T-helper 2 cell treated with Interferon-gamma antibody and Interleukin-4, amounts not matched to agents 5 μg/mL and 100 μg/mL, for 36 hours (primary cell): ENCODE results near the gene ASTN2.

Experiments
- DNase-seq: peaks from one replicate; pipeline ENCODE4 v3.0.0; 2021; ENCODE audit warnings: low spot score
- H3K27ac Mint-ChIP-seq: one replicate; pipeline ENCODE4 v1.8.0; 2021; ENCODE audit warnings: mild to moderate bottlenecking, mixed read lengths
- H3K27me3 Mint-ChIP-seq: one replicate; pipeline ENCODE4 v1.8.0; 2021; ENCODE audit warnings: low read depth, mixed read lengths
- H3K36me3 Mint-ChIP-seq: one replicate; pipeline ENCODE4 v1.8.0; 2021; ENCODE audit warnings: low read depth, mixed read lengths
- H3K4me1 Mint-ChIP-seq: one replicate; pipeline ENCODE4 v1.8.0; 2021; ENCODE audit warnings: low read depth, mixed read lengths
- H3K4me3 Mint-ChIP-seq: one replicate; pipeline ENCODE4 v1.8.0; 2022; ENCODE audit warnings: mild to moderate bottlenecking, moderate library complexity, mixed read lengths
- H3K9me3 Mint-ChIP-seq: one replicate; pipeline ENCODE4 v1.8.0; 2021; ENCODE audit warnings: mixed read lengths

Gene ASTN2

DNA sequence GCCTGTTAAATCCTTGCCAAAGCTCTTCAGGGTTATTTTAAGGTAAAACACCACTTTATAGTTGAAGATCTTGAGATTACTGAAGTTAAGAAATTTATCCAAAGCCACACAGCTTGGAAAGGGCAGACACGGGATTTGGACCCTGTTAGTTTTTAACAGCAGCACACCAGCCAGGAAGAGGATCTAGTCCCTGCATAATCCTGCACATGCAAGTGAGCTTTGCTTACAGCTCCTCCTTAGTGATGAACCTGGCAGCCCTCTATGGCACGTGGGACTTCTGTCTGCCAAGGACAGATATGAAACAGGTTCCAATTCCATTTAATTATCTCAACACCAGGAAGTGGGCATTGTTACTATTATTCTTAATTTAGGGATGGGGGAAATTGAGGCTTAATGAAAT is 619.0 kb downstream of the ASTN2 start:
- no peaks in the 10 kb centered on the region for H3K27me3 Mint-ChIP-seq
- no peak for DNase-seq
- H3K4me3 Mint-ChIP-seq: no peak overlapping the region
- no peak overlapping the region for H3K27ac Mint-ChIP-seq
- no peaks in the 10 kb centered on the region for H3K9me3 Mint-ChIP-seq
- no peaks in the 10 kb centered on the region for H3K36me3 Mint-ChIP-seq
- H3K4me1 Mint-ChIP-seq: no peaks in the 10 kb centered on the region

DNA sequence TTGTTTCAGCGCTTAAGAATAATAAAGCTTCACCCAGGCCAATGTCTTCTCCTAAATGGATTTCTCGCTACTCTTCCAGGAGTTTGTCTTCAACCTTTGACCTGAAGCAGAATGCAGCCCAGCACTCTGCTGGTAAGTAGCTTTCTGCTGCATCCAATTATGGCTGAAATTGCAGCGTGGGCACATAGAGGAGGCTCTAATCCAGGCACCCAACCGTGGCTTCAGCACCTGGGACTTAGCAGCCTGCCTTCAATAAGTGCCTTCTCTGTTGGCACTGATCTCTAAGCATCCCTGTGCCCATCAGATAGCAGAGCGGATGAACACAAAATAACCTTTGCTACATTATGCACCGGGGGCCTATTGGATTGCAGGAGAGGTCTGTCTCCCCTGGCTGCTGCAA is 622.6 kb downstream of the ASTN2 start:
- no peak overlapping the region for H3K4me3 Mint-ChIP-seq
- DNase-seq: no peak
- no peak overlapping the region for H3K27ac Mint-ChIP-seq
- no peaks in the 10 kb centered on the region for H3K27me3 Mint-ChIP-seq
- H3K36me3 Mint-ChIP-seq: no peaks in the 10 kb centered on the region
- H3K4me1 Mint-ChIP-seq: no peaks in the 10 kb centered on the region
- H3K9me3 Mint-ChIP-seq: no peaks in the 10 kb centered on the region

- H3K27me3 Mint-ChIP-seq: no peaks in the 10 kb centered on the region
- no peak for DNase-seq
- H3K4me3 Mint-ChIP-seq: no peak overlapping the region
- H3K9me3 Mint-ChIP-seq: no peaks in the 10 kb centered on the region
- no peaks in the 10 kb centered on the region for H3K4me1 Mint-ChIP-seq
- H3K36me3 Mint-ChIP-seq: no peaks in the 10 kb centered on the region
- no peak overlapping the region for H3K27ac Mint-ChIP-seq
These were observed 623.5 kb downstream of the ASTN2 start for GRCh38 chr9:116791326-116791725.

GRCh38 chr9:116789081-116789480 is 625.8 kb downstream of the ASTN2 start:
- Mint-ChIP-seq H3K36me3 (no peaks in the 10 kb centered on the region), H3K4me1 (no peaks in the 10 kb centered on the region), H3K9me3 (no peaks in the 10 kb centered on the region), H3K27me3 (no peaks in the 10 kb centered on the region), H3K27ac (no peak overlapping the region), H3K4me3 (no peak overlapping the region)
- DNase-seq: no peak

DNA sequence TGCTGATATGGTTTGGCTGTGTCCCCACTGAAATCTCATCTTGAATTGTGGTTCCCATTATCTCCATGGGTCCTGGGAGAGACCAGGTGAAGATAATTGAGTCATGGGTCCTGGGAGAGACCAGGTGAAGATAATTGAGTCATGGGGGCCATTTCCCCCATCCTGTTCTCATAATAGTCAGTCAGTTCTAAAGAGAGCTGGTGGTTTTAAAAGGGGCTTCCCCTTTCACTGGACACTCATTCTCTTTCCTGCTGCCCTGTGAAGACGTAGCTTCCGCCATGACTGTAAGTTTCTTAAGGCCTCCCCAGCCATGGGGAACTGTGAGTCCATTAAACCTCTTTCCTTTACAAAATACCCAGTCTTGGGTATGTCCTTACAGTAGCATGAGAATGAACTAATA is 628.1 kb downstream of the ASTN2 start:
- Mint-ChIP-seq H3K4me1 (no peaks in the 10 kb centered on the region), H3K9me3 (no peaks in the 10 kb centered on the region), H3K27ac (no peak overlapping the region), H3K36me3 (no peaks in the 10 kb centered on the region), H3K4me3 (no peak overlapping the region), H3K27me3 (no peaks in the 10 kb centered on the region)
- DNase-seq: no peak

- H3K27ac Mint-ChIP-seq: no peak overlapping the region
- DNase-seq: no peak
- H3K9me3 Mint-ChIP-seq: no peaks in the 10 kb centered on the region
- no peak overlapping the region for H3K4me3 Mint-ChIP-seq
- no peaks in the 10 kb centered on the region for H3K27me3 Mint-ChIP-seq
- H3K36me3 Mint-ChIP-seq: no peaks in the 10 kb centered on the region
- no peaks in the 10 kb centered on the region for H3K4me1 Mint-ChIP-seq
These were observed 637.7 kb downstream of the ASTN2 start for GRCh38 chr9:116777116-116777515.

GRCh38 chr9:116774421-116775180 is 640.3 kb downstream of the ASTN2 start:
- H3K4me1 Mint-ChIP-seq: no peaks in the 10 kb centered on the region
- no peaks in the 10 kb centered on the region for H3K36me3 Mint-ChIP-seq
- H3K9me3 Mint-ChIP-seq: no peaks in the 10 kb centered on the region
- no peak overlapping the region for H3K27ac Mint-ChIP-seq
- DNase-seq: no peak
- no peaks in the 10 kb centered on the region for H3K27me3 Mint-ChIP-seq
- no peak overlapping the region for H3K4me3 Mint-ChIP-seq

- Mint-ChIP-seq H3K36me3 (no peaks in the 10 kb centered on the region), H3K27me3 (no peaks in the 10 kb centered on the region), H3K9me3 (no peaks in the 10 kb centered on the region), H3K27ac (no peak overlapping the region), H3K4me1 (no peaks in the 10 kb centered on the region), H3K4me3 (no peak overlapping the region)
- no peak for DNase-seq
These were observed 647.6 kb downstream of the ASTN2 start for GRCh38 chr9:116767219-116767618.

GRCh38 chr9:116765011-116765410 is 649.8 kb downstream of the ASTN2 start:
- no peak overlapping the region for H3K27ac Mint-ChIP-seq
- no peaks in the 10 kb centered on the region for H3K27me3 Mint-ChIP-seq
- H3K4me1 Mint-ChIP-seq: no peaks in the 10 kb centered on the region
- H3K36me3 Mint-ChIP-seq: no peaks in the 10 kb centered on the region
- no peak overlapping the region for H3K4me3 Mint-ChIP-seq
- H3K9me3 Mint-ChIP-seq: no peaks in the 10 kb centered on the region
- no peak for DNase-seq

- Mint-ChIP-seq H3K27ac (no peak overlapping the region), H3K4me1 (no peaks in the 10 kb centered on the region), H3K27me3 (no peaks in the 10 kb centered on the region), H3K36me3 (no peaks in the 10 kb centered on the region), H3K4me3 (no peak overlapping the region), H3K9me3 (no peaks in the 10 kb centered on the region)
- DNase-seq: no peak
These were observed 651.1 kb downstream of the ASTN2 start for GRCh38 chr9:116763770-116764169.

DNA sequence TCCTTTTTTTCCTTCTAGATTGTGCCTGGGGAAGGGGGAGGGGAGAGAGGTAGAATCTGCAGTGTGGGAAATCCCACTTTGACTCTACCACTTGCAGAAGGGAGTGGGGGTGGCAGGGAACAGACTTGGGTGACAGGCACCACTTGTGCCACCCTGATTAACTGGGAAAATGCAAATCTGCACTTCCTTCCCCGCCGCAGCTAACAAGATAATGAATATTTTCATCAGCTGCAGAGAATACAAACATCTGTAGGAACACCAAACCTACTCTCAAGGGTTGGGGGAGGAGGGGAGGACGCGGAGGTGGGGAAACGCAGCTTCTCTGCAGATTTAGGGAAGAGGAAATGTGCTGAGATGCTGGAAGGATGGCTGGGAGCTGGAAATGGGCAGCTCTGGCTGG is 654.2 kb downstream of the ASTN2 start:
- no peaks in the 10 kb centered on the region for H3K36me3 Mint-ChIP-seq
- no peaks in the 10 kb centered on the region for H3K4me1 Mint-ChIP-seq
- no peak for DNase-seq
- H3K4me3 Mint-ChIP-seq: no peak overlapping the region
- no peak overlapping the region for H3K27ac Mint-ChIP-seq
- H3K9me3 Mint-ChIP-seq: no peaks in the 10 kb centered on the region
- H3K27me3 Mint-ChIP-seq: no peaks in the 10 kb centered on the region

DNA sequence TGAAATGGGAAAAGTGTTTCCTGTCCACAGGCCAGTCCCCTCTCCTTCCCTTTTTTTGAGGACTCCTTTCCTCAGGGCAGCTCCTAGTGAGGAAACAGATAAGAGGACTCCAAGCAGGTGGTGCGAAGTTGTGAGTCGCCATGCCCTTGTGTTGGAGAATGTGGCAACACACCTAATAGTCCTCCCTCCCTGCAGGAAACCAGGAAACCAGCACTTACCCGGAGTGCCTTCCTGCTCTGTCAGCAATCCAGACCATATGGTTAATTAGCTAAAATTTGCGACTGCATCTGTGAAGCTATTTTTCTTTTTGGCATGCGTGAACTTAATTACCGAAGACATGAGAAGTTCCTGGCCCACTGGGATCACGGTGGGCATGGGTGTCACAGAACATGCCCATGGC is 657.8 kb downstream of the ASTN2 start:
- DNase-seq: no peak
- no peak overlapping the region for H3K4me3 Mint-ChIP-seq
- no peaks in the 10 kb centered on the region for H3K27me3 Mint-ChIP-seq
- no peak overlapping the region for H3K27ac Mint-ChIP-seq
- H3K9me3 Mint-ChIP-seq: no peaks in the 10 kb centered on the region
- H3K36me3 Mint-ChIP-seq: no peaks in the 10 kb centered on the region
- H3K4me1 Mint-ChIP-seq: no peaks in the 10 kb centered on the region

GRCh38 chr9:116753389-116753788 is 661.5 kb downstream of the ASTN2 start:
- DNase-seq: no peak
- Mint-ChIP-seq H3K9me3 (no peaks in the 10 kb centered on the region), H3K4me3 (no peak overlapping the region), H3K4me1 (no peaks in the 10 kb centered on the region), H3K27ac (no peak overlapping the region), H3K27me3 (no peaks in the 10 kb centered on the region), H3K36me3 (no peaks in the 10 kb centered on the region)

GRCh38 chr9:116750510-116750909 is 664.3 kb downstream of the ASTN2 start:
- H3K4me1 Mint-ChIP-seq: no peaks in the 10 kb centered on the region
- H3K27me3 Mint-ChIP-seq: no peaks in the 10 kb centered on the region
- H3K9me3 Mint-ChIP-seq: no peaks in the 10 kb centered on the region
- DNase-seq: no peak
- H3K36me3 Mint-ChIP-seq: no peaks in the 10 kb centered on the region
- H3K27ac Mint-ChIP-seq: no peak overlapping the region
- no peak overlapping the region for H3K4me3 Mint-ChIP-seq

- DNase-seq: no peak
- H3K9me3 Mint-ChIP-seq: no peaks in the 10 kb centered on the region
- no peak overlapping the region for H3K4me3 Mint-ChIP-seq
- H3K4me1 Mint-ChIP-seq: no peaks in the 10 kb centered on the region
- no peaks in the 10 kb centered on the region for H3K27me3 Mint-ChIP-seq
- H3K27ac Mint-ChIP-seq: no peak overlapping the region
- no peaks in the 10 kb centered on the region for H3K36me3 Mint-ChIP-seq
These were observed 665.1 kb downstream of the ASTN2 start for GRCh38 chr9:116749772-116750171.
